ENCODE measurements around the gene TFR2.

Gene TFR2

DNA sequence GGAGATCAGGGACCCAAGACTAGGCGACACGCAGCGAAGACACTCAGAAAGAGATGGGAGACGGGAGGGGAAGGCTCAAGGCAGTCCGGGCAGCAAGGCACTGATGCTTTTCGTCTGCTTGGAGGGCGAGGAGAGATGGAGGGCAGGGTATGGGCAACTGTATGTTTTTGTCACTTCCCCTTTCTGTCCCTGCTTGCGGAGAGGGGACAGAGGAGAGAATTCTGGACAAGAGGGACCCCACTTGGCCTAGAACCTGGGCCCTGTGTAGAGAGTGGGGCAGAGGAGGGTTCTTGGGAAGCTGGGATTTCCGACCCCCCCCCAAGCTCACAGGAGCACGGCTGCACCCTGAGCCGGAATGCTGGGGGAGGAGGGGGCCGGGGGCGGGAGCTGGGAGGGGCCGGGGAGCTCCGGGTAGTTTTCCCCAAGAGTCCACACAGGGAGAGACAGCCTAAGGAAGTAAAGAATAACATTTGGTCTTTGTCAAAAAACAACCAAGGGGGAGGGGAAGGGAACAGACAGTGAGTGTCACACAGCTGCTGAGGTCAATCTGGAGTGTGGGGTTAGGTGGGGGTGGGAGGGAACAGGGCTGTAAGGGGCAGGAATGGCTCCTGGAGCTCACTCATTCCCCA is 57.2 kb downstream of the TFR2 start:
- TF ChIP-seq, protein P1, sequence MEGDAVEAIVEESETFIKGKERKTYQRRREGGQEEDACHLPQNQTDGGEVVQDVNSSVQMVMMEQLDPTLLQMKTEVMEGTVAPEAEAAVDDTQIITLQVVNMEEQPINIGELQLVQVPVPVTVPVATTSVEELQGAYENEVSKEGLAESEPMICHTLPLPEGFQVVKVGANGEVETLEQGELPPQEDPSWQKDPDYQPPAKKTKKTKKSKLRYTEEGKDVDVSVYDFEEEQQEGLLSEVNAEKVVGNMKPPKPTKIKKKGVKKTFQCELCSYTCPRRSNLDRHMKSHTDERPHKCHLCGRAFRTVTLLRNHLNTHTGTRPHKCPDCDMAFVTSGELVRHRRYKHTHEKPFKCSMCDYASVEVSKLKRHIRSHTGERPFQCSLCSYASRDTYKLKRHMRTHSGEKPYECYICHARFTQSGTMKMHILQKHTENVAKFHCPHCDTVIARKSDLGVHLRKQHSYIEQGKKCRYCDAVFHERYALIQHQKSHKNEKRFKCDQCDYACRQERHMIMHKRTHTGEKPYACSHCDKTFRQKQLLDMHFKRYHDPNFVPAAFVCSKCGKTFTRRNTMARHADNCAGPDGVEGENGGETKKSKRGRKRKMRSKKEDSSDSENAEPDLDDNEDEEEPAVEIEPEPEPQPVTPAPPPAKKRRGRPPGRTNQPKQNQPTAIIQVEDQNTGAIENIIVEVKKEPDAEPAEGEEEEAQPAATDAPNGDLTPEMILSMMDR (IDR thresholded peaks at IDR 0.05; ENCODE audit: low read depth, low read length, missing control alignments) = no peak
- peak overlapping the region; percentile 89 for H3K4me3 ChIP-seq (ENCODE audit: low read depth, low read length)
- DNase-seq (ENCODE audit: low read depth) = no peak

DNA sequence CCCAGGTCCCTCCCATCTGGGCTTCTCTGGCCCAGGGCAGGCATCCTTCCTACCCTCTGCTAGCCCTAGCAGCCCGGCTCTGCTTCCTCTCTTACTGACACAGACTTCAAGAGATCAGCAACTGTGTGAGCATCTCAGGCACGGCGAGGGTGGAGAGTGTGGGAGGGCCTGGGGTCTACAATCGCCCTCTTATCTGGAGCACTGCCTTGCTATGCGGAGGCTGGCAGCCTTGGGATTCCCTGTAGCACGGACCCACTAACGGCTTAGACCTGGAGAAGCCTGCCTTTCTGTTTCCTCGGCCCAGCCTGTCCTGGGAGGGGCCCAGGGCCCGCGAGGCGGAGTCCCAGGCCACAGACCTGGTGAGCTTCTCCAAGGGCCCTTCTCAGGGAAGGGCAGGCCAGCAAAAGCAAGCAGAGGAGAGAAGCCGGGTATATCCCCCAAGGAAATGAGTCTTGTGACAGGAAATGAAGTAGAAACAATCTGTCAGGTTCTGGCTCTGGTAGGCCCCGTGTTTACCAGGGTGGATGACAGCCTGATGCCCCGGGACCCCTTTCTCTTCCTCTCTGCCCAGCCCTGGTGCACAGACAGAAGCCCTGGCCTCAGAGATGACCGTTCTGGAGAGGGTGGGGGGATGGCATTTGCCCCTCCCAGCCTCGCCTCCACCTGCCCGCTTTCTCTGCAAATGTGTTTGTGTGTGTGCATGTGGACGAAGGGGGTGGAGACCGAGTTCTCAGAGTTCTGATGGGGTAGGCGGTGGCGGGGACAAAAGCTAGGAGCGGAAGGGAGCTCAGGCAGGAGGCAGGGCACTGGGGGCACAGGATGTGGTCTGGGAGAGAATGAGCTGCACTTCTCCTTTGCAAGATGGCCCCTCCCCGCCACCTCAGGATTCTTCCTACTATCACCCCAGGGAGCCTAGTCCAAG is 58.0 kb downstream of the TFR2 start:
- TF ChIP-seq, protein P1 (IDR thresholded peaks at IDR 0.05; ENCODE audit: low read depth, low read length, missing control alignments) = no peak
- DNase-seq (ENCODE audit: low read depth) = peak; percentile 51
- peak overlapping the region; percentile 56 for H3K4me3 ChIP-seq (ENCODE audit: low read depth, low read length)

DNA sequence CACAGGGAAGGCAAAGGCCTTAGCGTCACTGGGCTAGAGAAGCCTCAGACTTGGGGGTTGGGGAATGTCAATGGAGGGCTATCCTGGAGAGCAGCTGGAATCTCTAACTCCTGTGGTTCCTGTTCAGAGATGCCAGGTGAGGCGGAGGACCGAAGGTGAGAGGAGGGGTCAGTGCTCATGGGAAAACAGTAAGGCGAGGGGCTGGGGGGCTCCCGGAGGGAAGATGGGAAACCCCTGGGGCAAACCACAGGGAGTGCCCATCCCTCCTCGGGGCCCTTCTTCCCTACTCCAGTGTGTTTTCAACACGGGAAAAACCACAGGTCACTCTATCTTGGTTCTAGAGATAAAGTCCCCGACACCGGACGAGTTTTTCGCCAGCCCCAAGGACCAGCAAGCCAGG is 58.7 kb downstream of the TFR2 start:
- TF ChIP-seq, protein P1 (IDR thresholded peaks at IDR 0.05; ENCODE audit: low read depth, low read length, missing control alignments) = no peak
- no peak overlapping the region; the same call in 1 of the 2 replicates for H3K4me3 ChIP-seq (ENCODE audit: low read depth, low read length)
- no peak for DNase-seq (ENCODE audit: low read depth)

DNA sequence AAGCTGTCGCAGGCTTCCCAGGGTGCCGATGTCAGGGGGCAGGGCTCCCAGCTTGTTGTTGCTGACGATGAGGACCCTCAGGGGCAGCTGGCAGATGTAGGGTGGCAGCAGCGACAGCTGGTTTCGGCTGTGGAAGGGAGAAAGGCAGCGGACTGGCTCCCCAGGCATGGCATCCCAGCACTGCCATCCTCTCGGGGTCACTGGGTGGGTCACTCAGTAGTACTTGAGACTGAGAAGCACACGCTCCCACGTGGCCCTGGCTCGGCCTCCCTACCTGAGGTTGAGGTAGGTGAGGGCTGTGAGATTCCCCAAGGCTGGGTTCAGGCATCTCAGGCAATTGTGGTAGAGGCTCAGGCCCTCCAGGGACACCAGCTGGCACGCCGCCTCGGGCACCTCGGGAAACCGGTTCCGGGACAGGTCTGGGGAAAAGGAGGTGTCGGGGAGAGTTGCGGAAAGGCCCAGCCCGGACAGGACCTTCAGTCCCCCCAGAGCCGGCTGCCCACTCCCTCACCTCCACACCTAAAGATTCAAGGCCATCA is 59.2 kb downstream of the TFR2 start:
- TF ChIP-seq, protein P1 (IDR thresholded peaks at IDR 0.05; ENCODE audit: low read depth, low read length, missing control alignments) = no peak
- H3K4me3 ChIP-seq (ENCODE audit: low read depth, low read length) = no peak overlapping the region

DNA sequence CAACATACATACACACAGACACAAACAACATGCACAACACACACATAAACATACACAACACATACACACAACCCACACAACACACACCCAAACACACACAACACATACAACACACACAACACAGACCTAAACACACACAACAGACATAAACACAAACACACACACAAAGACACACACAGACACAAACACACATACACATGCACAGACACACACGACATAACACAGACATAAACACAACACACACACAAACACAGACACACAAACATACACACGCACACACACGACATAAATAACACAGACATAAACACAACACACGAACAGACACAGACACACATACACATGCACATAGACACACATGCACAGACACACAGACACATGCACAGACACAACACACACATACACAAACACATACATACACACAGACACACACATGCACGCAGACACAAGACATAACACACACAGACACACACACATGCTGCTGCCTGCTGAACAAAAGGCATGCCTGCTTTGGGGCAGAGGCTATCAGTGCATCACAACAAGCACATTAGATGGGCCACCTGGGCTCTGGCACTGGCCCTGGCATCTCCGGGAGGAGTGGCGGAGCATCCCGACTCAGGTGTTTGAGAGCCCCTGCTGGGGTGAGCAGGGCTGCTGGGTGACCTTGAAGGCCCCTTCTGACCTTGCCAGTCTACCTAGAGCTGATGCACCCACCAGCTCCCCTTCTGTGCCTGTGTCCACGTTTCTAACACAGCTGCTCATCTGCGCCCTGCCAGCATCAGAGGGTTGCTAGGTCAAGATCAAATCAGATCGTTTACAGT is 60.7 kb downstream of the TFR2 start:
- no peak overlapping the region for H3K4me3 ChIP-seq (ENCODE audit: low read depth, low read length)
- TF ChIP-seq, protein P1 (IDR thresholded peaks at IDR 0.05; ENCODE audit: low read depth, low read length, missing control alignments) = no peak
- DNase-seq (ENCODE audit: low read depth) = no peak

More for the DNA sequence above, 59.2 kb downstream of the TFR2 start:
- no peak for DNase-seq (ENCODE audit: low read depth)

All from GM12864 (cell line).